ENCODE results near the gene C16orf92. TPM values are rescaled to one million over a fixed set of nuclear protein-coding genes. Genes with fewer than 3 reads are reported as not detected.
A peak's percentile ranks its signal among the peaks of the same experiment; 100 is the strongest.

Gene C16orf92
- polyA plus RNA-seq, 3 donors, result not detected

GRCh38 chr16:30065943-30066760 lies 43.2 kb downstream of the C16orf92 start:
- WGBS, 3 donors, result 1% methylated on average over 41 to 44 of the region's 44 CpGs
- peak overlapping the region; percentile 99 for H3K27ac ChIP-seq (ENCODE audit: low read depth, low read length)

DNA sequence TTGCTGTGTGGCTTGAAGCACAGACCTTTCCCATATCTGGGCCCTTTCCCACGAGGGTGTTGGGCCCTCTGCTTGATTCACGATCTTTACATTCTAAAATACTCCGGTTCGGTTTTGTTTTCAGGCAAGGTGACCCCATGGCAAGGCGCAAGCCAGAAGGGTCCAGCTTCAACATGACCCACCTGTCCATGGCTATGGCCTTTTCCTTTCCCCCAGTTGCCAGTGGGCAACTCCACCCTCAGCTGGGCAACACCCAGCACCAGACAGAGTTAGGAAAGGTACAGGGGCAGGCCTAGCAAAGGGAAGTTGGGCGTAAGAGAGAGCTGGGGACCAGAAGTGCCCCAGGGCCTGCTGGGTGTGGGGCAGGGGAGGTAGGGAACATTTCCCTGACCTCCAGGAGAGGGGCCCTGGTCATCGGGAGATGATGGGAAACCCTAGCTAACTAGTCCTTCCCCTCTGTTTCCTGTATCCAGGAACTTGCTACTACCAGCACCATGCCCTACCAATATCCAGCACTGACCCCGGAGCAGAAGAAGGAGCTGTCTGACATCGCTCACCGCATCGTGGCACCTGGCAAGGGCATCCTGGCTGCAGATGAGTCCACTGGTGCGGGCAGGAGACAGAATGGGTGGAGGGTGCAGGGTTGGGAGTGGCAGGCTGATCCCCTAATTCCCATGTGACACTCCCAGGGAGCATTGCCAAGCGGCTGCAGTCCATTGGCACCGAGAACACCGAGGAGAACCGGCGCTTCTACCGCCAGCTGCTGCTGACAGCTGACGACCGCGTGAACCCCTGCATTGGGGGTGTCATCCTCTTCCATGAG lies 44.0 kb downstream of the C16orf92 start:
- no peak overlapping the region for H3K27ac ChIP-seq (ENCODE audit: low read depth, low read length)
- WGBS, 3 donors, result 31 to 49% (median 43%) methylated on average over 21 of the region's 21 CpGs

- no peak overlapping the region for H3K27ac ChIP-seq (ENCODE audit: low read depth, low read length)
- 78 to 87% (median 86%) methylated on average over 6 of the region's 6 CpGs for WGBS, 3 donors
These were observed 44.6 kb downstream of the C16orf92 start for GRCh38 chr16:30067584-30067916.

DNA sequence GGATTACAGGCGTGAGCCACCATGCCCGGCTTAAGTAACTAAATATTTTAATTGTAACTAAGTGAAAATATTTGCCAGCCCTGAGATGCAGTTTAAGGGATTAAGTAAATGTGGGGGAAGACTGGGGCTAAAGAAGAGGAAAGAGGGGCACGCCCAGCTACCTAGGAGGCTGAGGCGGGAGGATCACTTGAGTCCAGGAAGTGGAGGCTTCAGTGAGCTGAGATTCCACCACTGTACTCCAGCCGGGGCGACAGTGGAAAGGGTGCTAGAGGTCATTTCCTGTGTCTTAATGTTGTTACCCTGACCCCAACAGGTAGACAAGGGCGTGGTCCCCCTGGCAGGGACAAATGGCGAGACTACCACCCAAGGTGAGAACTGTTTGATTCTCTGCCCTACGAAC lies 45.3 kb downstream of the C16orf92 start:
- 78 to 83% (median 83%) methylated on average over 9 of the region's 9 CpGs for WGBS, 3 donors
- H3K27ac ChIP-seq (ENCODE audit: low read depth, low read length), result no peak overlapping the region

DNA sequence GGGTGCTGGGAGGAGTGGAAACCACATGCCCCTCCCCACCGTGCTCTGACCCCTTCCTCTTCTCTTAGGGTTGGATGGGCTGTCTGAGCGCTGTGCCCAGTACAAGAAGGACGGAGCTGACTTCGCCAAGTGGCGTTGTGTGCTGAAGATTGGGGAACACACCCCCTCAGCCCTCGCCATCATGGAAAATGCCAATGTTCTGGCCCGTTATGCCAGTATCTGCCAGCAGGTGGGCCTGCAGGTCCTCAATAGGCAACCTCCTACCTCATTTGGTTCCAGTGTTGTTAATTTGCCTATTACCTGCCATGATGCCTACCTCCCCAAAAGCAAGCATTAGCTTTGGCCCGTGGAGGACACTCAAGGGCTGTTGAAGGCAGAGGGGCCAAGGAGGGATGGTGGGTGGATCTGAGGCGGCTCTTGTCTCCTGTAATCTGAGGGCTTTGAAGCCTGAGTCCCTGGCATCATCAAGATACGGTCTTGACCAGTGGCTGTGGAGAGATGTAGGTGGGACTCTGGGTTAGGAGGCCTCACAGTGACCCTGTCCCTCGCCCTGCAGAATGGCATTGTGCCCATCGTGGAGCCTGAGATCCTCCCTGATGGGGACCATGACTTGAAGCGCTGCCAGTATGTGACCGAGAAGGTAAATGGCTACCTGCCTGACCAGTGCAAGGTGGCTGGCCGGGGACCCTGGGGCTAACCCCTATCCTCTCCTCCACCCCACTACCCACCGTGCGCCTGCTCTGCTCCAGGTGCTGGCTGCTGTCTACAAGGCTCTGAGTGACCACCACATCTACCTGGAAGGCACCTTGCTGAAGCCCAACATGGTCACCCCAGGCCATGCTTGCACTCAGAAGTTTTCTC lies 46.0 kb downstream of the C16orf92 start:
- WGBS, 3 donors, result 80 to 84% (median 81%) methylated on average over 17 of the region's 17 CpGs
- H3K27ac ChIP-seq (ENCODE audit: low read depth, low read length), result no peak overlapping the region

- 70 to 72% (median 71%) methylated on average over 29 to 31 of the region's 31 CpGs for WGBS, 3 donors
- H3K27ac ChIP-seq (ENCODE audit: low read depth, low read length), result no peak overlapping the region
These were observed 46.8 kb downstream of the C16orf92 start for GRCh38 chr16:30069611-30070462.

- no peak overlapping the region for H3K27ac ChIP-seq (ENCODE audit: low read depth, low read length)
These were observed 47.5 kb downstream of the C16orf92 start for GRCh38 chr16:30070490-30070889.

Other genes starting within 250 kb of the C16orf92 start
- gene ZG16, start 244.9 kb upstream of the C16orf92 start, polyA plus RNA-seq, result under 1 TPM; 0.22 to 0.97 (median 0.23) TPM
- gene KIF22, start 232.4 kb upstream of the C16orf92 start, polyA plus RNA-seq, result 10 to 100 TPM; 19.7 to 32.1 (median 29.8) TPM
- gene MAZ, start 216.7 kb upstream of the C16orf92 start, polyA plus RNA-seq, result 100 to 1,000 TPM in 1 of 3 donors, 10 to 100 TPM in 2; 74.2 to 137 (median 83.9) TPM
- gene PRRT2, start 211.0 kb upstream of the C16orf92 start, polyA plus RNA-seq, result 1 to 10 TPM in 1 of 3 donors, under 1 TPM in 2; 0.56 to 3.7 (median 0.95) TPM
- gene PAGR1, start 207.0 kb upstream of the C16orf92 start, polyA plus RNA-seq, result 10 to 100 TPM; 15.2 to 33.3 (median 18.5) TPM
- gene MVP, start 202.7 kb upstream of the C16orf92 start, polyA plus RNA-seq, result 100 to 1,000 TPM in 2 of 3 donors, 10 to 100 TPM in 1; 90.1 to 104 (median 103) TPM
- gene CDIPT, start 160.0 kb upstream of the C16orf92 start, polyA plus RNA-seq, result 100 to 1,000 TPM in 2 of 3 donors, 10 to 100 TPM in 1; 84.2 to 133 (median 122) TPM
- gene SEZ6L2, start 123.6 kb upstream of the C16orf92 start, polyA plus RNA-seq, result 10 to 100 TPM in 1 of 3 donors, 1 to 10 TPM in 1, under 1 TPM in 1; 0.11 to 11.5 (median 1.4) TPM
- 1 to 10 TPM; 3.0 to 7.0 (median 4.5) TPM for gene ASPHD1, start 122.7 kb upstream of the C16orf92 start, polyA plus RNA-seq
- gene KCTD13, start 97.0 kb upstream of the C16orf92 start, polyA plus RNA-seq, result 10 to 100 TPM in 2 of 3 donors, 1 to 10 TPM in 1; 6.5 to 13.0 (median 10.5) TPM
- 100 to 1,000 TPM in 2 of 3 donors, 10 to 100 TPM in 1; 91.4 to 182 (median 115) TPM for gene TMEM219, start 61.1 kb upstream of the C16orf92 start, polyA plus RNA-seq
- gene TAOK2, start 49.3 kb upstream of the C16orf92 start, polyA plus RNA-seq, result 10 to 100 TPM; 15.2 to 47.6 (median 32.2) TPM
- gene HIRIP3, start 27.6 kb upstream of the C16orf92 start, polyA plus RNA-seq, result 10 to 100 TPM; 10.1 to 14.8 (median 14.2) TPM
- 10 to 100 TPM; 37.3 to 69.5 (median 50.1) TPM for gene INO80E, start 27.0 kb upstream of the C16orf92 start, polyA plus RNA-seq
- 1 to 10 TPM in 1 of 3 donors, under 1 TPM in 2; 0.25 to 1.9 (median 0.38) TPM for gene DOC2A, start 12.2 kb upstream of the C16orf92 start, polyA plus RNA-seq
- under 1 TPM in 1 of 3 donors, not detected in 2; 0.10 TPM for gene TLCD3B, start 8.1 kb downstream of the C16orf92 start, polyA plus RNA-seq
- 1,000 to 10,000 TPM in 1 of 3 donors, 100 to 1,000 TPM in 2; 551 to 1,251 (median 711) TPM for gene ALDOA, start 42.6 kb downstream of the C16orf92 start, polyA plus RNA-seq
- 10 to 100 TPM; 45.7 to 93.1 (median 79.4) TPM for gene PPP4C, start 52.8 kb downstream of the C16orf92 start, polyA plus RNA-seq
- gene TBX6, start 68.7 kb downstream of the C16orf92 start, polyA plus RNA-seq, result 1 to 10 TPM in 1 of 3 donors, under 1 TPM in 2; 0.67 to 1.3 (median 0.73) TPM
- 100 to 1,000 TPM in 1 of 3 donors, 10 to 100 TPM in 2; 70.2 to 217 (median 86.0) TPM for gene YPEL3, start 73.0 kb downstream of the C16orf92 start, polyA plus RNA-seq
- gene GDPD3, start 90.3 kb downstream of the C16orf92 start, polyA plus RNA-seq, result 1 to 10 TPM; 1.2 to 5.6 (median 3.4) TPM
- 100 to 1,000 TPM in 2 of 3 donors, 10 to 100 TPM in 1; 25.2 to 143 (median 108) TPM for gene MAPK3, start 100.0 kb downstream of the C16orf92 start, polyA plus RNA-seq
- 10 to 100 TPM; 14.9 to 73.1 (median 72.4) TPM for gene CORO1A, start 160.4 kb downstream of the C16orf92 start, polyA plus RNA-seq
- gene BOLA2B, start 170.5 kb downstream of the C16orf92 start, polyA plus RNA-seq, result 100 to 1,000 TPM in 2 of 3 donors, 10 to 100 TPM in 1; 77.5 to 143 (median 136) TPM
- gene SLX1A, start 170.7 kb downstream of the C16orf92 start, polyA plus RNA-seq, result 10 to 100 TPM; 33.5 to 60.0 (median 44.0) TPM
- 10 to 100 TPM in 1 of 3 donors, 1 to 10 TPM in 2; 4.9 to 20.1 (median 5.0) TPM for gene SULT1A3, start 176.1 kb downstream of the C16orf92 start, polyA plus RNA-seq
- 1 to 10 TPM; 2.7 to 5.5 (median 3.0) TPM for gene NPIPB13, start 225.3 kb downstream of the C16orf92 start, polyA plus RNA-seq

Data from adipose tissue (tissue), 3 donors.